ENCODE data around the gene SRP14.
"Not testable (repeated sequence)": the region's sequence is repeated elsewhere in the genome, so short reads cannot be mapped to it uniquely, and the experiment has no call there.

The SRP14 gene

GRCh38 chr15:39997031-39997430, 42.0 kb downstream of the SRP14 start:
- TF ChIP-seq CTCF (conservative IDR thresholded peaks at IDR 0.05): no peak
- no peak for TF ChIP-seq ZFX (IDR thresholded peaks at IDR 0.05)
- no peak overlapping the region for H3K27ac ChIP-seq

GRCh38 chr15:39996228-39996627, 42.8 kb downstream of the SRP14 start:
- H3K27ac ChIP-seq: not testable (repeated sequence)

GRCh38 chr15:39992953-39993352, 46.0 kb downstream of the SRP14 start:
- H3K27ac ChIP-seq: not testable (repeated sequence)

- TF ChIP-seq ZFX (IDR thresholded peaks at IDR 0.05): no peak
- TF ChIP-seq CTCF (conservative IDR thresholded peaks at IDR 0.05): no peak
- no peak overlapping the region for H3K27ac ChIP-seq
These were observed 48.3 kb downstream of the SRP14 start for GRCh38 chr15:39990706-39991105.

GRCh38 chr15:39987821-39988220, 51.2 kb downstream of the SRP14 start:
- H3K27ac ChIP-seq: no peak overlapping the region
- TF ChIP-seq CTCF (conservative IDR thresholded peaks at IDR 0.05): no peak
- TF ChIP-seq ZFX (IDR thresholded peaks at IDR 0.05): no peak
